Stimulated activated CD4-positive, alpha-beta T cell treated with anti-CD3 and anti-CD28 coated beads, Interleukin-4, amount 100 ng/mL, for 48 hours (primary cell): ENCODE measurements around the gene FADS2.
A peak's percentile ranks its signal among the peaks of the same experiment; 100 is the strongest.

Source experiments
- DNase-seq, 2 donors: peaks; one replicate each; pipeline ENCODE4 v3.0.0-alpha.2; 2020; ENCODE audit warnings: low read depth in 2 of 2

Gene FADS2

GRCh38 chr11:61827571-61828378, at the start of gene FADS2:
Gene FADS2, plus strand, starts transcription at chr11:61828300. Its CDS starts 91 bp downstream, at chr11:61828391.
- DNase-seq: peak; percentile 62 to 64

GRCh38 chr11:61778357-61778886, 49.7 kb upstream of the FADS2 start:
- DNase-seq: no peak

- no peak for DNase-seq
Measured at GRCh38 chr11:61778920-61779650, 49.0 kb upstream of the FADS2 start.

- no peak for DNase-seq
Measured at GRCh38 chr11:61779666-61780525, 48.2 kb upstream of the FADS2 start.

- DNase-seq: no peak
Measured at GRCh38 chr11:61780581-61781162, 47.4 kb upstream of the FADS2 start.

GRCh38 chr11:61781585-61781984, 46.5 kb upstream of the FADS2 start:
- no peak for DNase-seq

GRCh38 chr11:61782299-61782698, 45.8 kb upstream of the FADS2 start:
- DNase-seq: no peak

- DNase-seq: no peak
Measured at GRCh38 chr11:61782841-61783240, 45.3 kb upstream of the FADS2 start.

- no peak for DNase-seq
Measured at GRCh38 chr11:61783717-61784505, 44.2 kb upstream of the FADS2 start.

- no peak for DNase-seq
Measured at GRCh38 chr11:61784506-61784805, 43.6 kb upstream of the FADS2 start.

GRCh38 chr11:61785837-61786402, 42.2 kb upstream of the FADS2 start:
- DNase-seq: no peak

- DNase-seq: no peak
Measured at GRCh38 chr11:61787928-61788491, 40.1 kb upstream of the FADS2 start.

GRCh38 chr11:61791737-61792309, 36.3 kb upstream of the FADS2 start:
- DNase-seq: peak in 1 of 2 donors; percentile 30

- peak; percentile 82 to 84 for DNase-seq
Measured at GRCh38 chr11:61792310-61793082, 35.6 kb upstream of the FADS2 start, which contains the start of the genes FEN1 and TMEM258. Gene FEN1, plus strand, starts transcription at chr11:61792911. Its CDS starts 2,451 bp downstream, at chr11:61795362. Gene TMEM258, minus strand, starts transcription at chr11:61792599. Its CDS starts 41 bp downstream, at chr11:61792558.

- DNase-seq: no peak
Measured at GRCh38 chr11:61793083-61793828, 34.8 kb upstream of the FADS2 start.

- no peak for DNase-seq
Measured at GRCh38 chr11:61793829-61794204, 34.3 kb upstream of the FADS2 start.

GRCh38 chr11:61794579-61794978, 33.5 kb upstream of the FADS2 start:
- DNase-seq: no peak

GRCh38 chr11:61795459-61795858, 32.6 kb upstream of the FADS2 start:
- DNase-seq: no peak
